Gastrocnemius medialis (tissue), 4 donors: ENCODE data around the gene LGALS16.
"Not testable (repeated sequence)": the region's sequence is repeated elsewhere in the genome, so short reads cannot be mapped to it uniquely, and the experiment has no call there.

Experiments used
- CTCF ChIP-seq, 5 experiments: fragments of 450-650 bp in 3 of 5; fragments of 200-600 bp in 2 of 5; sonication (generic) in 2 of 5; IDR thresholded peaks in 4 of 5; conservative IDR thresholded peaks in 1 of 5; 1 replicate in 4 of 5; 2 replicates in 1 of 5; pipeline ENCODE4 v1.5.1; 2016 to 2019; ENCODE audit warnings: antibody characterized with exemption in 5 of 5, mild to moderate bottlenecking in 3 of 5, moderate library complexity in 3 of 5
- POLR2A ChIP-seq, 2 donors: fragments of 450-650 bp; IDR thresholded peaks; one replicate each; pipeline ENCODE4 v1.6.1; 2017; ENCODE audit warnings: antibody characterized with exemption in 2 of 2, mild to moderate bottlenecking in 2 of 2, moderate library complexity in 2 of 2

DNA sequence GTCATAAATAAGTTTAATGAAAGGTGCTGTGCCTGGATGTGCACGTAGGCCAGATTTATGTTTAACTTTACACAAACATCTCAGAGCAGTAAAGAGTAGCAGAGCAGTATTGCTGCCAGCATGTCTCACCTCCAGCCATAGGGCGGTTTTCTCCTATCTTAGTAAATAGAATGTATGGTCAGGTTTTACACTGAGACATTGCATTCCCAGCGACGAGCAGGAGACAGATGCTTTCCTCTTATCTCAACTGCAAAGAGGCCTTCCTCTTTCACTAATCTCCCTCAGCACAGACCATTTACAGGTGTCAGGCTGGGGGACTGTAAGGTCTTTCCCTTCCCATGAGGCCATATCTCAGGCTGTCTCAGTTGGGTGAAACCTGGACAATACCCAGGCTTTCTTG lies 32.9 kb downstream of the LGALS16 start:
- TF ChIP-seq CTCF (IDR thresholded peaks at IDR 0.05 in 4 of 5, conservative IDR thresholded peaks at IDR 0.05 in 1 of 5); POLR2A (IDR thresholded peaks at IDR 0.05): not testable (repeated sequence)
